Measurements from ENCODE around the gene RAET1E. TPM values are rescaled to one million over a fixed set of nuclear protein-coding genes. Genes with fewer than 3 reads are reported as not detected.

RAET1E gene
- total RNA-seq, 2 donors from 2014 or later = 0.21 TPM; not detected in 1

- H3K9me3 ChIP-seq = no peaks in the 10 kb centered on the region
- H3K36me3 ChIP-seq = no peaks in the 10 kb centered on the region
- no peak for DNase-seq
- intact Hi-C loops (cut with DNase I) = no loop called here
- H3K9ac ChIP-seq (ENCODE audit: low read depth in 2 of 2, low read length in 2 of 2) = no peak overlapping the region
- no peak overlapping the region for H3K4me3 ChIP-seq
- no peaks in the 10 kb centered on the region for H3K27me3 ChIP-seq
- H3K4me1 ChIP-seq = peaks cover 11% of the 10 kb centered on the region
- no peak overlapping the region for H3K27ac ChIP-seq
- TF ChIP-seq CTCF (IDR thresholded peaks at IDR 0.05) = no peak
Measured at GRCh38 chr6:149860513-149860833, 37.4 kb downstream of the RAET1E start.

- Histone ChIP-seq H3K9ac (ENCODE audit: low read depth in 2 of 2, low read length in 2 of 2) (no peak overlapping the region), H3K4me3 (no peak overlapping the region), H3K27me3 (no peaks in the 10 kb centered on the region), H3K9me3 (no peaks in the 10 kb centered on the region), H3K4me1 (peaks cover 16% of the 10 kb centered on the region), H3K27ac (no peak overlapping the region), H3K36me3 (no peaks in the 10 kb centered on the region)
- no peak for DNase-seq
- TF ChIP-seq CTCF (IDR thresholded peaks at IDR 0.05) = no peak
- intact Hi-C loops (cut with DNase I) = no loop called here
Measured at GRCh38 chr6:149859938-149860337, 38.0 kb downstream of the RAET1E start.

GRCh38 chr6:149859368-149859767, 38.5 kb downstream of the RAET1E start:
- Histone ChIP-seq H3K4me1 (peaks cover 19% of the 10 kb centered on the region), H3K36me3 (no peaks in the 10 kb centered on the region), H3K9me3 (no peaks in the 10 kb centered on the region), H3K4me3 (no peak overlapping the region), H3K27ac (no peak overlapping the region), H3K27me3 (no peaks in the 10 kb centered on the region), H3K9ac (ENCODE audit: low read depth in 2 of 2, low read length in 2 of 2) (no peak overlapping the region)
- intact Hi-C loops (cut with DNase I) = no loop called here
- no peak for TF ChIP-seq CTCF (IDR thresholded peaks at IDR 0.05)
- no peak for DNase-seq

DNA sequence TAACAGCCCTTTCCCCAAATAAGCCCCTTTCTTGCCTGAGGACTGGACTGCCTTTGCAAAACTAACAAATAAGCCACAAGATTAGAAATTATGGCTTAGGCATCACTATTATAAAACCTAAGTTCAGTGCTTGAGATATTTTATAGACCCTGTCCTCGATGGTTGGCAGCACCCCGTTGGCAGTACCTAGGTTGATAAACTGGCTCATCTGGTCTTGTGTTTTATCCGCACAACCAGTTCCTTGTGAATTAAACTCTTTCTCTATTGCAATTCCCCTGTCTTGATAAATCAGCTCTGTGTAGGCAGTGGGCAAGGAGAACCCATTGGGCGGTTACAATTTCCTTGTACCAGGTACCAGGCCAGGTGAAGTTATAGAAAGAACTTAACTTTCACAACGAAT, 40.4 kb downstream of the RAET1E start:
- Histone ChIP-seq H3K9me3 (no peaks in the 10 kb centered on the region), H3K9ac (ENCODE audit: low read depth in 2 of 2, low read length in 2 of 2) (no peak overlapping the region), H3K4me1 (peaks cover 19% of the 10 kb centered on the region), H3K27me3 (no peaks in the 10 kb centered on the region), H3K4me3 (no peak overlapping the region), H3K27ac (no peak overlapping the region), H3K36me3 (no peaks in the 10 kb centered on the region)
- intact Hi-C loops (cut with DNase I) = no loop called here
- DNase-seq = no peak
- no peak for TF ChIP-seq CTCF (IDR thresholded peaks at IDR 0.05)

GRCh38 chr6:149856256-149856994, 41.5 kb downstream of the RAET1E start:
- H3K36me3 ChIP-seq = no peaks in the 10 kb centered on the region
- H3K4me1 ChIP-seq = peaks cover 25% of the 10 kb centered on the region
- H3K4me3 ChIP-seq = no peak overlapping the region
- no peaks in the 10 kb centered on the region for H3K9me3 ChIP-seq
- H3K27me3 ChIP-seq = no peaks in the 10 kb centered on the region
- no peak overlapping the region for H3K9ac ChIP-seq (ENCODE audit: low read depth in 2 of 2, low read length in 2 of 2)
- DNase-seq = no peak
- TF ChIP-seq CTCF (IDR thresholded peaks at IDR 0.05) = no peak
- no peak overlapping the region for H3K27ac ChIP-seq
- intact Hi-C loops (cut with DNase I) = no loop called here
